ENCODE data around the gene SERF1A. TPM values are rescaled to one million over a fixed set of nuclear protein-coding genes. Genes with fewer than 3 reads are reported as not detected.
"Not testable (repeated sequence)": the region's sequence is repeated elsewhere in the genome, so short reads cannot be mapped to it uniquely, and the experiment has no call there.

The SERF1A gene
- total RNA-seq (10 to 100 TPM in 1 of 2 donors, 1 to 10 TPM in 1; 3.7 to 13.6 TPM), polyA plus RNA-seq (ENCODE audit: insufficient read length in 2 of 2) (10 to 100 TPM in 1 of 2 donors, 1 to 10 TPM in 1; 7.2 to 18.3 TPM)
- long read RNA-seq, donor 1, transcript SERF1A-201 (3 exons, 963 nt) = major isoform, 29 of 54 reads
- long read RNA-seq, donor 1, transcript SERF1A-205 (3 exons, 663 nt) = minor isoform, 6 of 54 reads
- long read RNA-seq, donor 1, transcript SERF1A-203 (2 exons, 632 nt) = minor isoform, 5 of 54 reads
- long read RNA-seq, donor 1, partial matches to known transcripts = 10 of 54 reads
- long read RNA-seq, donor 1, other reads (novel, unspliced or antisense) = 0 of 54 reads
- long read RNA-seq, donor 2, transcript SERF1A-201 (3 exons, 963 nt) = major isoform, 21 of 31 reads
- long read RNA-seq, donor 2, partial matches to known transcripts = 0 of 31 reads
- long read RNA-seq, donor 2, other reads (novel, unspliced or antisense) = 0 of 31 reads
- long read RNA-seq, donor 3, transcript SERF1A-201 (3 exons, 963 nt) = major isoform, 6 of 11 reads
- long read RNA-seq, donor 3, partial matches to known transcripts = 0 of 11 reads
- long read RNA-seq, donor 3, other reads (novel, unspliced or antisense) = 0 of 11 reads
- long read RNA-seq, donor 4, transcript SERF1A-201 (3 exons, 963 nt) = major isoform, 36 of 49 reads
- long read RNA-seq, donor 4, transcript SERF1A-205 (3 exons, 663 nt) = minor isoform, 5 of 49 reads
- long read RNA-seq, donor 4, partial matches to known transcripts = 5 of 49 reads
- long read RNA-seq, donor 4, other reads (novel, unspliced or antisense) = 0 of 49 reads

GRCh38 chr5:70900533-70901271 lies at the start of gene SERF1A:
Gene SERF1A, plus strand, starts transcription at chr5:70900669. Its CDS starts 201 bp downstream, at chr5:70900870.
- not testable (repeated sequence) for DNase-seq (ENCODE audit: low read depth in 4 of 6, low spot score in 6 of 6); H3K4me1 ChIP-seq (ENCODE audit: control insufficient read depth, insufficient read depth, low read length); H3K9me3 ChIP-seq (ENCODE audit: control insufficient read depth, insufficient read depth, low read length); H3K4me3 ChIP-seq (ENCODE audit: low read depth, low read length); H3K36me3 ChIP-seq (ENCODE audit: control insufficient read depth, insufficient read depth, low read length); H3K27me3 ChIP-seq (ENCODE audit: control insufficient read depth, insufficient read depth, low read length); H3K27ac ChIP-seq (ENCODE audit: low read depth, low read length)
- WGBS (ENCODE audit: insufficient coverage) = no CpG with 5 or more reads among the region's 66 CpGs

- not testable (repeated sequence) for H3K27ac ChIP-seq (ENCODE audit: low read depth, low read length); H3K9me3 ChIP-seq (ENCODE audit: control insufficient read depth, insufficient read depth, low read length); H3K4me3 ChIP-seq (ENCODE audit: low read depth, low read length); H3K36me3 ChIP-seq (ENCODE audit: control insufficient read depth, insufficient read depth, low read length); H3K27me3 ChIP-seq (ENCODE audit: control insufficient read depth, insufficient read depth, low read length); DNase-seq (ENCODE audit: low read depth in 4 of 6, low spot score in 6 of 6); H3K4me1 ChIP-seq (ENCODE audit: control insufficient read depth, insufficient read depth, low read length)
- WGBS (ENCODE audit: insufficient coverage) = no CpG with 5 or more reads among the region's 2 CpGs
Observed at GRCh38 chr5:70866778-70867177, 33.7 kb upstream of the SERF1A start.

- H3K9me3 ChIP-seq (ENCODE audit: control insufficient read depth, insufficient read depth, low read length); H3K4me3 ChIP-seq (ENCODE audit: low read depth, low read length); H3K4me1 ChIP-seq (ENCODE audit: control insufficient read depth, insufficient read depth, low read length); H3K36me3 ChIP-seq (ENCODE audit: control insufficient read depth, insufficient read depth, low read length); H3K27me3 ChIP-seq (ENCODE audit: control insufficient read depth, insufficient read depth, low read length); H3K27ac ChIP-seq (ENCODE audit: low read depth, low read length); DNase-seq (ENCODE audit: low read depth in 4 of 6, low spot score in 6 of 6): not testable (repeated sequence)
- no CpG with 5 or more reads among the region's 1 CpG for WGBS (ENCODE audit: insufficient coverage)
Observed at GRCh38 chr5:70870626-70871025, 29.8 kb upstream of the SERF1A start.

- not testable (repeated sequence) for H3K9me3 ChIP-seq (ENCODE audit: control insufficient read depth, insufficient read depth, low read length); H3K36me3 ChIP-seq (ENCODE audit: control insufficient read depth, insufficient read depth, low read length); H3K4me1 ChIP-seq (ENCODE audit: control insufficient read depth, insufficient read depth, low read length); H3K27me3 ChIP-seq (ENCODE audit: control insufficient read depth, insufficient read depth, low read length); H3K27ac ChIP-seq (ENCODE audit: low read depth, low read length); H3K4me3 ChIP-seq (ENCODE audit: low read depth, low read length); DNase-seq (ENCODE audit: low read depth in 4 of 6, low spot score in 6 of 6)
- no CpG with 5 or more reads among the region's 2 CpGs for WGBS (ENCODE audit: insufficient coverage)
Observed at GRCh38 chr5:70896076-70896475, 4.4 kb upstream of the SERF1A start.

- not testable (repeated sequence) for H3K27ac ChIP-seq (ENCODE audit: low read depth, low read length)
Observed at GRCh38 chr5:70901272-70901571, 753 bp downstream of the SERF1A start.

GRCh38 chr5:70906624-70907023 lies 6.2 kb downstream of the SERF1A start:
- WGBS (ENCODE audit: insufficient coverage) = no CpG with 5 or more reads among the region's 5 CpGs
- H3K36me3 ChIP-seq (ENCODE audit: control insufficient read depth, insufficient read depth, low read length); H3K9me3 ChIP-seq (ENCODE audit: control insufficient read depth, insufficient read depth, low read length); H3K4me3 ChIP-seq (ENCODE audit: low read depth, low read length); DNase-seq (ENCODE audit: low read depth in 4 of 6, low spot score in 6 of 6); H3K27ac ChIP-seq (ENCODE audit: low read depth, low read length); H3K27me3 ChIP-seq (ENCODE audit: control insufficient read depth, insufficient read depth, low read length); H3K4me1 ChIP-seq (ENCODE audit: control insufficient read depth, insufficient read depth, low read length): not testable (repeated sequence)

More at GRCh38 chr5:70901272-70901571, 753 bp downstream of the SERF1A start:
- H3K4me3 ChIP-seq (ENCODE audit: low read depth, low read length); H3K9me3 ChIP-seq (ENCODE audit: control insufficient read depth, insufficient read depth, low read length); H3K36me3 ChIP-seq (ENCODE audit: control insufficient read depth, insufficient read depth, low read length); H3K27me3 ChIP-seq (ENCODE audit: control insufficient read depth, insufficient read depth, low read length); DNase-seq (ENCODE audit: low read depth in 4 of 6, low spot score in 6 of 6); H3K4me1 ChIP-seq (ENCODE audit: control insufficient read depth, insufficient read depth, low read length): not testable (repeated sequence)
- WGBS (ENCODE audit: insufficient coverage) = no CpG with 5 or more reads among the region's 5 CpGs

GRCh38 chr5:70916829-70917228 lies 16.4 kb downstream of the SERF1A start:
- H3K27ac ChIP-seq (ENCODE audit: low read depth, low read length); H3K27me3 ChIP-seq (ENCODE audit: control insufficient read depth, insufficient read depth, low read length); DNase-seq (ENCODE audit: low read depth in 4 of 6, low spot score in 6 of 6); H3K4me1 ChIP-seq (ENCODE audit: control insufficient read depth, insufficient read depth, low read length); H3K36me3 ChIP-seq (ENCODE audit: control insufficient read depth, insufficient read depth, low read length); H3K4me3 ChIP-seq (ENCODE audit: low read depth, low read length); H3K9me3 ChIP-seq (ENCODE audit: control insufficient read depth, insufficient read depth, low read length): not testable (repeated sequence)

GRCh38 chr5:70925211-70925562 lies 24.7 kb downstream of the SERF1A start:
- H3K4me1 ChIP-seq (ENCODE audit: control insufficient read depth, insufficient read depth, low read length); H3K27me3 ChIP-seq (ENCODE audit: control insufficient read depth, insufficient read depth, low read length); H3K36me3 ChIP-seq (ENCODE audit: control insufficient read depth, insufficient read depth, low read length); DNase-seq (ENCODE audit: low read depth in 4 of 6, low spot score in 6 of 6); H3K4me3 ChIP-seq (ENCODE audit: low read depth, low read length); H3K9me3 ChIP-seq (ENCODE audit: control insufficient read depth, insufficient read depth, low read length); H3K27ac ChIP-seq (ENCODE audit: low read depth, low read length): not testable (repeated sequence)
- no CpG with 5 or more reads among the region's 16 CpGs for WGBS (ENCODE audit: insufficient coverage)

- not testable (repeated sequence) for H3K27me3 ChIP-seq (ENCODE audit: control insufficient read depth, insufficient read depth, low read length); H3K27ac ChIP-seq (ENCODE audit: low read depth, low read length); H3K9me3 ChIP-seq (ENCODE audit: control insufficient read depth, insufficient read depth, low read length); H3K36me3 ChIP-seq (ENCODE audit: control insufficient read depth, insufficient read depth, low read length); H3K4me3 ChIP-seq (ENCODE audit: low read depth, low read length); H3K4me1 ChIP-seq (ENCODE audit: control insufficient read depth, insufficient read depth, low read length); DNase-seq (ENCODE audit: low read depth in 4 of 6, low spot score in 6 of 6)
- no CpG with 5 or more reads among the region's 6 CpGs for WGBS (ENCODE audit: insufficient coverage)
Observed at GRCh38 chr5:70931709-70932368, 31.4 kb downstream of the SERF1A start.

All from spinal cord (tissue), 10 donors.